Smooth muscle cell (in vitro differentiated cells): Measurements from ENCODE around the gene DCD. TPM values are rescaled to one million over a fixed set of nuclear protein-coding genes. Genes with fewer than 3 reads are reported as not detected.
A peak's percentile ranks its signal among the peaks of the same experiment; 100 is the strongest.

Experiments
- DNase-seq: peaks from one replicate; lab custom pipeline; 2025; ENCODE audit not compliant: unreplicated experiment; lab: John Stamatoyannopoulos, UW
- H2AFZ ChIP-seq: fragments of 200-600 bp; sonication (generic); 2 replicates; pipeline ENCODE4 v1.6.0; 2016; ENCODE audit warnings: antibody characterized with exemption, low read depth, mild to moderate bottlenecking
- H3F3A ChIP-seq: fragments of 200-600 bp; sonication (generic); 2 replicates; pipeline ENCODE4 v1.6.0; 2017; ENCODE audit warnings: antibody characterized with exemption, low read depth
- H3K27ac ChIP-seq: fragments of 200-600 bp; sonication (generic); 2 replicates; pipeline ENCODE4 v1.5.1; 2016; ENCODE audit warnings: low read depth, mild to moderate bottlenecking
- H3K27me3 ChIP-seq: fragments of 200-600 bp; sonication (generic); 2 replicates; pipeline ENCODE4 v1.6.1; 2016; ENCODE audit warnings: low read depth, mild to moderate bottlenecking
- H3K36me3 ChIP-seq: fragments of 200-600 bp; sonication (generic); 2 replicates; pipeline ENCODE4 v1.5.1; 2016; ENCODE audit warnings: low read depth
- H3K4me1 ChIP-seq: fragments of 200-600 bp; sonication (generic); 2 replicates; pipeline ENCODE4 v1.5.1; 2016; ENCODE audit warnings: low read depth
- H3K4me2 ChIP-seq: fragments of 200-600 bp; sonication (generic); 2 replicates; pipeline ENCODE4 v1.6.0; 2016; ENCODE audit warnings: mild to moderate bottlenecking
- H3K4me3 ChIP-seq: fragments of 200-600 bp; sonication (generic); 2 replicates; pipeline ENCODE4 v1.5.1; 2016; ENCODE audit warnings: mild to moderate bottlenecking
- H3K79me2 ChIP-seq: fragments of 200-600 bp; sonication (generic); 2 replicates; pipeline ENCODE4 v1.6.0; 2016; ENCODE audit warnings: low read depth, mild to moderate bottlenecking
- H3K9ac ChIP-seq: fragments of 200-600 bp; sonication (generic); 2 replicates; pipeline ENCODE4 v1.6.0; 2016; ENCODE audit warnings: low read depth
- H3K9me3 ChIP-seq: fragments of 200-600 bp; sonication (generic); replicated peaks from 2 replicates; pipeline ENCODE4 v1.5.1; 2016; ENCODE audit warnings: low read depth
- H4K20me1 ChIP-seq: fragments of 200-600 bp; sonication (generic); 2 replicates; pipeline ENCODE4 v1.6.0; 2016; ENCODE audit warnings: low read depth
- CTCF ChIP-seq: fragments of 200-600 bp; sonication (generic); IDR thresholded peaks from 2 replicates; pipeline ENCODE4 v1.5.1; 2017; ENCODE audit warnings: borderline replicate concordance, mild to moderate bottlenecking, antibody characterized with exemption; ENCODE audit not compliant: insufficient read depth, poor library complexity, severe bottlenecking
- WGBS: methylation state at CpG from one replicate; pipeline ENCODE4 v1.1.7; 2016; ENCODE audit warnings: low lambda C conversion rate; 5-methylcytosine and 5-hydroxymethylcytosine counted together
- polyA plus RNA-seq: library from polyadenylated mRNA; unstranded; fragments of >200 nt; fragmentation: Nextera tagmentation; extraction: Ambion mirVana; gene quantifications from 2 replicates; pipeline ENCODE4 v1.2.1, GENCODE V29; 2016
- total RNA-seq: library from RNA; depleted of rRNA; stranded (reverse); fragments of >200 nt; gene quantifications from 2 replicates; pipeline ENCODE4 v1.2.3, GENCODE V29; 2014

DCD gene
- total and polyA plus RNA-seq, 2 experiments from 2014 or later = not detected

GRCh38 chr12:54658306-54659264 is 10.4 kb upstream of the DCD start:
- peak; percentile 55 for TF ChIP-seq CTCF
- WGBS = 45% methylated on average over 19 of the region's 19 CpGs
- H4K20me1 ChIP-seq = no peaks in the 10 kb centered on the region
- H3K27me3 ChIP-seq = no peaks in the 10 kb centered on the region
- peaks cover 8% of the 10 kb centered on the region for H3K4me1 ChIP-seq
- no peak overlapping the region for H3K27ac ChIP-seq
- H3F3A ChIP-seq = no peaks in the 10 kb centered on the region
- H3K36me3 ChIP-seq = no peaks in the 10 kb centered on the region
- no peak overlapping the region for H3K4me3 ChIP-seq
- no peak overlapping the region for H3K9ac ChIP-seq
- no peak overlapping the region for H2AFZ ChIP-seq
- no peaks in the 10 kb centered on the region for H3K79me2 ChIP-seq
- H3K9me3 ChIP-seq = no peaks in the 10 kb centered on the region
- peak; percentile 3 for DNase-seq
- H3K4me2 ChIP-seq = no peak overlapping the region

- WGBS = 93% methylated on average over 6 of the region's 6 CpGs
- Histone ChIP-seq H3K4me3 (no peak overlapping the region), H3K9ac (no peak overlapping the region), H3K79me2 (no peaks in the 10 kb centered on the region), H3K4me2 (no peak overlapping the region), H3K9me3 (no peaks in the 10 kb centered on the region), H3K27me3 (no peaks in the 10 kb centered on the region), H3K4me1 (peaks cover 8% of the 10 kb centered on the region), H3F3A (no peaks in the 10 kb centered on the region), H4K20me1 (no peaks in the 10 kb centered on the region), H3K27ac (no peak overlapping the region), H3K36me3 (no peaks in the 10 kb centered on the region), H2AFZ (no peak overlapping the region)
- no peak for DNase-seq
- TF ChIP-seq CTCF = no peak
Measured at GRCh38 chr12:54657105-54657607, 9.0 kb upstream of the DCD start.

- WGBS = 49% methylated on average over 2 of the region's 2 CpGs
- Histone ChIP-seq H3K9ac (no peak overlapping the region), H4K20me1 (no peaks in the 10 kb centered on the region), H2AFZ (no peak overlapping the region), H3K4me2 (no peak overlapping the region), H3K27me3 (no peaks in the 10 kb centered on the region), H3K79me2 (no peaks in the 10 kb centered on the region), H3K9me3 (no peaks in the 10 kb centered on the region), H3F3A (no peaks in the 10 kb centered on the region), H3K27ac (no peak overlapping the region), H3K4me3 (no peak overlapping the region), H3K4me1 (peaks cover 8% of the 10 kb centered on the region), H3K36me3 (no peaks in the 10 kb centered on the region)
- DNase-seq = no peak
- no peak for TF ChIP-seq CTCF
Measured at GRCh38 chr12:54654926-54655325, 6.8 kb upstream of the DCD start.
